Measurements from ENCODE around the gene SPATA32.

DNA sequence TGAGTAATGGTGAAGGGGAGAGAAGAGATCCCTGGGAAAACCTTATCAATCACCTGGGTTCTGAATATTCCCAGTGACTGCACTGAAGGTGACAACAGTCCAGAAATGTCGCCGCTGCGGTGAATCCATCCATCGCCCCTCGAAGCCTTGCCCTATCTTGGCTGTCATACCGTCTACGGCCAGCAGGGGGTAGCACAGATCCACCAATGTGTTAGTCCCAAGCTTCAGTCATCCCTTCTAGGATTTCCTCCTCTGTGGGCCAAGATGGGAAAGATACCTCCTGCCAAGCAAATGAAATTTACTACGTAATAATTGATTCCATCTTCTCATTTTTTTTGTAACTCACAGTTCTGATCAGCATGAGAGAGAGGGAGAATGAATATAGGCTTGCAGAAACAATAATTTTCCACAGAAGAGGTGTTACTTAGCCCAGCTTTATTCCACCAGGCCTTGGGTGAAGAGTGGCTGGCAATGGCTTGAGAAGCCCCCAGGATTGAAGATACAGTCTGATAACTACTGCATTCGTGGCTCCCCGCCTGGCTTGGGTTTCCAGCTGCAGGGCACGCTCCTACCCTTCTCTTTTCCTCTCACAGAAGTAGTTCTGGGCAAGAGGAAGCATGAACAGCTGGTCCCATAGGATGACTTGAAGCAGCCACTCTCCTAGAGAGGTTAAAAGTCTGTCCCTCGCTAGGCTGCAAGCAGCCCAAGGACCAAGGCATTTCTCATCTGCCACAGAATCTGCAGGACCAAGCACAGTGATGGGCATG, 42.8 kb downstream of the SPATA32 start:
- TF ChIP-seq POLR2A (IDR thresholded peaks at IDR 0.05) = no peak
- TF ChIP-seq, protein P1, sequence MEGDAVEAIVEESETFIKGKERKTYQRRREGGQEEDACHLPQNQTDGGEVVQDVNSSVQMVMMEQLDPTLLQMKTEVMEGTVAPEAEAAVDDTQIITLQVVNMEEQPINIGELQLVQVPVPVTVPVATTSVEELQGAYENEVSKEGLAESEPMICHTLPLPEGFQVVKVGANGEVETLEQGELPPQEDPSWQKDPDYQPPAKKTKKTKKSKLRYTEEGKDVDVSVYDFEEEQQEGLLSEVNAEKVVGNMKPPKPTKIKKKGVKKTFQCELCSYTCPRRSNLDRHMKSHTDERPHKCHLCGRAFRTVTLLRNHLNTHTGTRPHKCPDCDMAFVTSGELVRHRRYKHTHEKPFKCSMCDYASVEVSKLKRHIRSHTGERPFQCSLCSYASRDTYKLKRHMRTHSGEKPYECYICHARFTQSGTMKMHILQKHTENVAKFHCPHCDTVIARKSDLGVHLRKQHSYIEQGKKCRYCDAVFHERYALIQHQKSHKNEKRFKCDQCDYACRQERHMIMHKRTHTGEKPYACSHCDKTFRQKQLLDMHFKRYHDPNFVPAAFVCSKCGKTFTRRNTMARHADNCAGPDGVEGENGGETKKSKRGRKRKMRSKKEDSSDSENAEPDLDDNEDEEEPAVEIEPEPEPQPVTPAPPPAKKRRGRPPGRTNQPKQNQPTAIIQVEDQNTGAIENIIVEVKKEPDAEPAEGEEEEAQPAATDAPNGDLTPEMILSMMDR (IDR thresholded peaks at IDR 0.05) = peak; percentile 93 to 98 (median 95)

Measured in transverse colon (tissue), 3 donors.